CD4-positive, CD25-positive, alpha-beta regulatory T cell (primary cell): Measurements from ENCODE around the gene ZNF653. TPM values are rescaled to one million over a fixed set of nuclear protein-coding genes. Genes with fewer than 3 reads are reported as not detected.

Experiments
- ATAC-seq, 2 donors: fragments of 150-1000 bp; cut with Tn5 transposase; one replicate each; pipeline ENCODE4 v1.10.0; 2021; ENCODE audit warnings: low read depth in 2 of 2, moderate number of reproducible peaks in 2 of 2, moderate library complexity in 1 of 2
- DNase-seq, 3 donors: peaks; one replicate each; pipeline versions ENCODE4 v3.0.0 to v3.0.0-alpha.2; 2012 to 2022; ENCODE audit warnings: mixed read lengths in 1 of 3
- H3K27ac ChIP-seq: one replicate; pipeline ENCODE4 v1.7.0; 2013; ENCODE audit warnings: mild to moderate bottlenecking, low read length; ENCODE audit not compliant: insufficient read depth, poor library complexity, severe bottlenecking
- H3K27me3 ChIP-seq: one replicate; pipeline ENCODE4 v1.7.0; 2013; ENCODE audit warnings: low read length; ENCODE audit not compliant: control insufficient read depth, insufficient read depth
- H3K36me3 ChIP-seq: one replicate; pipeline ENCODE4 v1.7.0; 2013; ENCODE audit warnings: mild to moderate bottlenecking, low read length, moderate library complexity; ENCODE audit not compliant: control insufficient read depth, insufficient read depth
- H3K4me1 ChIP-seq: 2 replicates; pipeline ENCODE4 v1.7.0; 2013; ENCODE audit warnings: mild to moderate bottlenecking, low read length; ENCODE audit not compliant: insufficient read depth, control insufficient read depth, poor library complexity, severe bottlenecking
- H3K4me3 ChIP-seq: one replicate; pipeline ENCODE4 v1.7.0; 2013; ENCODE audit warnings: low read depth, mild to moderate bottlenecking, low read length, moderate library complexity
- H3K9me3 ChIP-seq, 2 experiments: 1 replicate in 1 of 2; 2 replicates in 1 of 2; pipeline ENCODE4 v1.7.0; 2013; ENCODE audit warnings: low read length in 2 of 2, mild to moderate bottlenecking in 1 of 2, moderate library complexity in 1 of 2; ENCODE audit not compliant: control insufficient read depth in 2 of 2
- H3K27ac Mint-ChIP-seq, 3 donors: one replicate each; pipeline ENCODE4 v1.8.0; 2020 to 2022; ENCODE audit warnings: mild to moderate bottlenecking in 3 of 3, mixed read lengths in 3 of 3, moderate library complexity in 2 of 3
- H3K27me3 Mint-ChIP-seq: one replicate; pipeline ENCODE4 v1.8.0; 2022; ENCODE audit warnings: mild to moderate bottlenecking, mixed read lengths
- H3K36me3 Mint-ChIP-seq: one replicate; pipeline ENCODE4 v1.8.0; 2020; ENCODE audit warnings: mixed read lengths
- H3K4me1 Mint-ChIP-seq, 4 donors: one replicate each; pipeline ENCODE4 v1.8.0; 2020 to 2022; ENCODE audit warnings: mixed read lengths in 4 of 4, mild to moderate bottlenecking in 1 of 4
- H3K4me3 Mint-ChIP-seq, 4 donors: one replicate each; pipeline ENCODE4 v1.8.0; 2020 to 2022; ENCODE audit warnings: mild to moderate bottlenecking in 4 of 4, mixed read lengths in 4 of 4, moderate library complexity in 3 of 4
- H3K9me3 Mint-ChIP-seq, 7 donors: one replicate each; pipeline ENCODE4 v1.8.0; 2020 to 2022; ENCODE audit warnings: mixed read lengths in 7 of 7, mild to moderate bottlenecking in 3 of 7, moderate library complexity in 2 of 7
- polyA plus RNA-seq, 4 donors: library from polyadenylated mRNA; unstranded; fragments of 300-500 nt; fragmentation: Illumina TruSeq; gene quantifications; one replicate each; pipeline ENCODE4 v1.2.3, GENCODE V29; 2021
- total RNA-seq: library from RNA; stranded (reverse); gene quantifications from one replicate; pipeline ENCODE4 v1.2.3, GENCODE V29; 2022

The ZNF653 gene
- total and polyA plus RNA-seq, 5 donors from 2014 or later, result 1.3 to 12.2 (median 2.8) TPM

- no peak overlapping the region for H3K4me3 Mint-ChIP-seq
- Histone ChIP-seq H3K9me3 (no peaks in the 10 kb centered on the region), H3K36me3 (peaks cover 27% of the 10 kb centered on the region), H3K4me1 (no peaks in the 10 kb centered on the region), H3K27ac (no peak overlapping the region), H3K4me3 (no peak overlapping the region), H3K27me3 (no peaks in the 10 kb centered on the region)
- no peaks in the 10 kb centered on the region for H3K36me3 Mint-ChIP-seq
- peaks cover 0 to 2% (median 0%) of the 10 kb centered on the region in 4 donors for H3K4me1 Mint-ChIP-seq
- no peak for ATAC-seq
- H3K9me3 Mint-ChIP-seq, result no peaks in the 10 kb centered on the region
- DNase-seq, result no peak
- no peaks in the 10 kb centered on the region for H3K27me3 Mint-ChIP-seq
- H3K27ac Mint-ChIP-seq, result no peak overlapping the region
Observed at GRCh38 chr19:11448410-11448809, 57.2 kb downstream of the ZNF653 start.

GRCh38 chr19:11447347-11448262 is 58.0 kb downstream of the ZNF653 start:
- Histone ChIP-seq H3K27me3 (no peaks in the 10 kb centered on the region), H3K9me3 (no peaks in the 10 kb centered on the region), H3K36me3 (peaks cover 34% of the 10 kb centered on the region), H3K27ac (no peak overlapping the region), H3K4me1 (no peaks in the 10 kb centered on the region), H3K4me3 (no peak overlapping the region)
- no peak overlapping the region for H3K27ac Mint-ChIP-seq
- DNase-seq (no peak), ATAC-seq (no peak)
- no peaks in the 10 kb centered on the region for H3K9me3 Mint-ChIP-seq
- H3K36me3 Mint-ChIP-seq, result no peaks in the 10 kb centered on the region
- H3K4me1 Mint-ChIP-seq, result peaks cover 0 to 2% (median 0%) of the 10 kb centered on the region in 4 donors
- no peak overlapping the region for H3K4me3 Mint-ChIP-seq
- H3K27me3 Mint-ChIP-seq, result no peaks in the 10 kb centered on the region

- no peaks in the 10 kb centered on the region for H3K27me3 ChIP-seq
- Mint-ChIP-seq H3K27ac (no peak overlapping the region), H3K36me3 (peaks cover 5% of the 10 kb centered on the region), H3K4me3 (no peak overlapping the region), H3K27me3 (no peaks in the 10 kb centered on the region), H3K4me1 (peaks cover 0 to 5% (median 2%) of the 10 kb centered on the region in 4 donors), H3K9me3 (no peaks in the 10 kb centered on the region)
- no peak overlapping the region for H3K4me3 ChIP-seq
- no peaks in the 10 kb centered on the region for H3K9me3 ChIP-seq
- no peaks in the 10 kb centered on the region for H3K4me1 ChIP-seq
- ATAC-seq (peak in 1 of 2 donors; percentile 65), DNase-seq (peak in 2 of 3 donors; percentile 24 to 28)
- H3K27ac ChIP-seq, result no peak overlapping the region
- H3K36me3 ChIP-seq, result peaks cover 42% of the 10 kb centered on the region
Observed at GRCh38 chr19:11446652-11447301, 58.9 kb downstream of the ZNF653 start.

- H3K36me3 ChIP-seq, result peaks cover 47% of the 10 kb centered on the region
- no peaks in the 10 kb centered on the region for H3K4me1 ChIP-seq
- Mint-ChIP-seq H3K9me3 (no peaks in the 10 kb centered on the region), H3K4me1 (peaks cover 0 to 8% (median 3%) of the 10 kb centered on the region in 4 donors), H3K27ac (no peak overlapping the region), H3K27me3 (no peaks in the 10 kb centered on the region), H3K4me3 (no peak overlapping the region), H3K36me3 (peaks cover 8% of the 10 kb centered on the region)
- no peak overlapping the region for H3K27ac ChIP-seq
- no peaks in the 10 kb centered on the region for H3K27me3 ChIP-seq
- DNase-seq, result no peak
- H3K9me3 ChIP-seq, result no peaks in the 10 kb centered on the region
- no peak for ATAC-seq
- H3K4me3 ChIP-seq, result no peak overlapping the region
Observed at GRCh38 chr19:11446271-11446651, 59.4 kb downstream of the ZNF653 start.

- no peaks in the 10 kb centered on the region for H3K27me3 ChIP-seq
- H3K4me1 ChIP-seq, result no peaks in the 10 kb centered on the region
- no peak overlapping the region for H3K4me3 ChIP-seq
- H3K9me3 Mint-ChIP-seq, result no peaks in the 10 kb centered on the region
- H3K4me3 Mint-ChIP-seq, result no peak overlapping the region
- H3K9me3 ChIP-seq, result no peaks in the 10 kb centered on the region
- DNase-seq (no peak), ATAC-seq (no peak)
- H3K27ac Mint-ChIP-seq, result no peak overlapping the region
- H3K4me1 Mint-ChIP-seq, result peaks cover 0 to 11% (median 4%) of the 10 kb centered on the region in 4 donors
- peaks cover 55% of the 10 kb centered on the region for H3K36me3 ChIP-seq
- H3K36me3 Mint-ChIP-seq, result peaks cover 15% of the 10 kb centered on the region
- H3K27ac ChIP-seq, result no peak overlapping the region
- no peaks in the 10 kb centered on the region for H3K27me3 Mint-ChIP-seq
Observed at GRCh38 chr19:11445141-11445540, 60.5 kb downstream of the ZNF653 start.

- H3K4me1 ChIP-seq, result no peaks in the 10 kb centered on the region
- no peak overlapping the region for H3K27ac ChIP-seq
- H3K36me3 Mint-ChIP-seq, result peaks cover 16% of the 10 kb centered on the region
- H3K27me3 ChIP-seq, result no peaks in the 10 kb centered on the region
- no peaks in the 10 kb centered on the region for H3K9me3 ChIP-seq
- H3K4me1 Mint-ChIP-seq, result peaks cover 0 to 11% (median 4%) of the 10 kb centered on the region in 4 donors
- H3K9me3 Mint-ChIP-seq, result no peaks in the 10 kb centered on the region
- no peak overlapping the region for H3K27ac Mint-ChIP-seq
- no peaks in the 10 kb centered on the region for H3K27me3 Mint-ChIP-seq
- ATAC-seq (no peak), DNase-seq (no peak)
- peaks cover 56% of the 10 kb centered on the region for H3K36me3 ChIP-seq
- no peak overlapping the region for H3K4me3 ChIP-seq
- no peak overlapping the region for H3K4me3 Mint-ChIP-seq
Observed at GRCh38 chr19:11444059-11444458, 61.6 kb downstream of the ZNF653 start.

- H3K9me3 ChIP-seq, result no peaks in the 10 kb centered on the region
- peaks cover 38% of the 10 kb centered on the region for H3K36me3 ChIP-seq
- H3K4me1 ChIP-seq, result peaks cover 21% of the 10 kb centered on the region
- no peak overlapping the region for H3K27ac ChIP-seq
- ATAC-seq, result no peak
- no peak overlapping the region for H3K4me3 ChIP-seq
- peaks cover 6% of the 10 kb centered on the region for H3K27me3 Mint-ChIP-seq
- peaks cover 4 to 41% (median 14%) of the 10 kb centered on the region in 4 donors for H3K4me1 Mint-ChIP-seq
- peak overlapping the region; percentile 47 to 80 (median 60) for H3K4me3 Mint-ChIP-seq
- H3K9me3 Mint-ChIP-seq, result no peaks in the 10 kb centered on the region
- H3K27me3 ChIP-seq, result no peaks in the 10 kb centered on the region
- no peak for DNase-seq
- H3K36me3 Mint-ChIP-seq, result peaks cover 20% of the 10 kb centered on the region
- no peak overlapping the region for H3K27ac Mint-ChIP-seq
Observed at GRCh38 chr19:11437955-11438354, 67.7 kb downstream of the ZNF653 start.
